Fibroblast of lung (primary cell): ENCODE results near the gene LRRC57. TPM values are rescaled to one million over a fixed set of nuclear protein-coding genes. Genes with fewer than 3 reads are reported as not detected.

ENCODE experiments used
- DNase-seq, 2 donors: peaks; one replicate each; pipeline versions ENCODE4 v3.0.0 to v3.0.0-alpha.2; 2010; ENCODE audit warnings: low read depth in 2 of 2
- H2AFZ ChIP-seq: 2 replicates; pipeline ENCODE4 v1.5.1; 2012; ENCODE audit warnings: low read length, control low read depth, inconsistent platforms
- H3K27ac ChIP-seq: 2 replicates; pipeline ENCODE4 v1.5.1; 2011; ENCODE audit warnings: low read length, control low read depth; ENCODE audit not compliant: insufficient read depth
- H3K27me3 ChIP-seq: 2 replicates; pipeline ENCODE4 v1.5.1; 2011; ENCODE audit warnings: mild to moderate bottlenecking, low read length; ENCODE audit not compliant: control insufficient read depth, insufficient read depth
- H3K36me3 ChIP-seq: 2 replicates; pipeline ENCODE4 v1.5.1; 2011; ENCODE audit warnings: low read length; ENCODE audit not compliant: control insufficient read depth, insufficient read depth
- H3K4me1 ChIP-seq: 2 replicates; pipeline ENCODE4 v1.5.1; 2011; ENCODE audit warnings: low read length; ENCODE audit not compliant: control insufficient read depth, insufficient read depth; ENCODE audit errors: extremely low read depth
- H3K4me2 ChIP-seq: 2 replicates; pipeline ENCODE4 v1.5.1; 2011; ENCODE audit warnings: low read length, control low read depth; ENCODE audit not compliant: insufficient read depth; ENCODE audit errors: extremely low read depth
- H3K4me3 ChIP-seq, 4 experiments: fragments of 200-600 bp in 1 of 4; sonication (generic) in 1 of 4; replicated peaks in 1 of 4; 2 replicates each; pipeline ENCODE4 v1.5.1; 2011 to 2016; ENCODE audit warnings: low read length in 4 of 4, low read depth in 3 of 4, mild to moderate bottlenecking in 3 of 4, control low read depth in 2 of 4, inconsistent platforms in 1 of 4, mixed read lengths in 1 of 4; ENCODE audit not compliant: insufficient read depth in 1 of 4; ENCODE audit errors: control extremely low read depth in 1 of 4
- H3K79me2 ChIP-seq: 2 replicates; pipeline ENCODE4 v1.5.1; 2012; ENCODE audit warnings: mild to moderate bottlenecking, low read length, inconsistent platforms; ENCODE audit not compliant: control insufficient read depth, insufficient read depth
- H3K9ac ChIP-seq: 2 replicates; pipeline ENCODE4 v1.5.1; 2011; ENCODE audit warnings: mild to moderate bottlenecking, low read length, control low read depth; ENCODE audit not compliant: insufficient read depth
- H3K9me3 ChIP-seq: 2 replicates; pipeline ENCODE4 v1.5.1; 2012; ENCODE audit warnings: low read depth, low read length; ENCODE audit not compliant: control insufficient read depth, insufficient read depth
- H4K20me1 ChIP-seq: 2 replicates; pipeline ENCODE4 v1.5.1; 2011; ENCODE audit warnings: low read length; ENCODE audit not compliant: control insufficient read depth, insufficient read depth; ENCODE audit errors: extremely low read depth
- CTCF ChIP-seq, 2 donors: IDR thresholded peaks in 1 of 2; conservative IDR thresholded peaks in 1 of 2; 1 replicate in 1 of 2; 2 replicates in 1 of 2; pipeline ENCODE4 v1.5.1; 2011 to 2012; ENCODE audit warnings: low read length in 2 of 2, control low read depth in 1 of 2, inconsistent platforms in 1 of 2, low read depth in 1 of 2, mild to moderate bottlenecking in 1 of 2
- EZH2 ChIP-seq: IDR thresholded peaks from 2 replicates; pipeline ENCODE4 v1.5.1; 2012; ENCODE audit warnings: low read length, control low read depth, mild to moderate bottlenecking; ENCODE audit errors: missing control alignments
- polyA plus RNA-seq, 2 donors: library from polyadenylated mRNA; depleted of rRNA in 1 of 2; stranded (reverse) in 1 of 2; unstranded in 1 of 2; fragments of >200 nt; gene quantifications; 2 replicates each; pipeline ENCODE4 v1.2.1, GENCODE V29; 2011 to 2012; ENCODE audit warnings: missing spikeins in 1 of 2
- total RNA-seq: library from RNA; depleted of rRNA; stranded (reverse); fragments of >200 nt; gene quantifications from 2 replicates; pipeline ENCODE4 v1.2.1, GENCODE V29; 2014

Gene LRRC57
- total and polyA plus RNA-seq, 2 donors (not counting 1 experiment from before 2014, with no cell fraction given) = 13.9 to 19.3 TPM

GRCh38 chr15:42490291-42490670 lies 58.3 kb downstream of the LRRC57 start:
- DNase-seq = peak in 1 of 2 donors; percentile 20
- Histone ChIP-seq H3K79me2 (peaks cover 37% of the 10 kb centered on the region), H4K20me1 (peaks cover 1% of the 10 kb centered on the region), H3K27me3 (no peaks in the 10 kb centered on the region), H3K9me3 (no peaks in the 10 kb centered on the region), H3K4me3 (peak overlapping the region; percentile 80 to 99 (median 92)), H3K9ac (peak overlapping the region; percentile 82), H3K27ac (peak overlapping the region; percentile 100), H3K4me1 (peaks cover 9% of the 10 kb centered on the region), H3K36me3 (no peaks in the 10 kb centered on the region), H3K4me2 (peak overlapping the region; percentile 96), H2AFZ (peak overlapping the region; percentile 85)
- no peak for TF ChIP-seq CTCF (conservative IDR thresholded peaks at IDR 0.05 in 1 of 2, IDR thresholded peaks at IDR 0.05 in 1 of 2; ENCODE audit: low read depth in 1 of 2, low read length in 2 of 2)
- TF ChIP-seq EZH2 = no peak

Other genes starting within 250 kb of the LRRC57 start
- gene CAPN3, start 189.3 kb downstream of the LRRC57 start, total RNA-seq = 1.8 and 3.6 TPM in 2 replicates
- gene CAPN3, start 189.3 kb downstream of the LRRC57 start, polyA plus RNA-seq = 1.3 and 1.8 TPM in 2 replicates
- gene ZNF106, start 57.7 kb downstream of the LRRC57 start, total RNA-seq = 109 and 149 TPM in 2 replicates
- gene ZNF106, start 57.7 kb downstream of the LRRC57 start, polyA plus RNA-seq = 49.5 and 54.4 TPM in 2 replicates
- 79.1 and 84.6 TPM in 2 replicates for gene SNAP23, start 53.2 kb downstream of the LRRC57 start, total RNA-seq
- 56.8 and 80.9 TPM in 2 replicates for gene SNAP23, start 53.2 kb downstream of the LRRC57 start, polyA plus RNA-seq
- 19.8 and 25.3 TPM in 2 replicates for gene HAUS2, start within 50 bp of the LRRC57 start, total RNA-seq
- 26.2 and 30.4 TPM in 2 replicates for gene HAUS2, start within 50 bp of the LRRC57 start, polyA plus RNA-seq
- 4.4 and 8.3 TPM in 2 replicates for gene STARD9, start 26.8 kb upstream of the LRRC57 start, total RNA-seq
- 1.2 and 2.5 TPM in 2 replicates for gene STARD9, start 26.8 kb upstream of the LRRC57 start, polyA plus RNA-seq
- 8.9 and 9.5 TPM in 2 replicates for gene CDAN1, start 188.3 kb upstream of the LRRC57 start, total RNA-seq
- gene CDAN1, start 188.3 kb upstream of the LRRC57 start, polyA plus RNA-seq = 3.0 and 4.1 TPM in 2 replicates